AG08396 (cell line): ENCODE data around the gene TTLL12.
"Not testable (repeated sequence)": the region's sequence is repeated elsewhere in the genome, so short reads cannot be mapped to it uniquely, and the experiment has no call there.

Source experiments
- DNase-seq: peaks from one replicate; pipeline ENCODE4 v3.0.0; 2012; ENCODE audit warnings: low spot score, mixed read lengths

Gene TTLL12

GRCh38 chr22:43153899-43154298 is 33.0 kb downstream of the TTLL12 start:
- no peak for DNase-seq

- peak; percentile 75 for DNase-seq
Observed at GRCh38 chr22:43152357-43153071, 34.4 kb downstream of the TTLL12 start.

- DNase-seq, result no peak
Observed at GRCh38 chr22:43152003-43152356, 35.0 kb downstream of the TTLL12 start.

DNA sequence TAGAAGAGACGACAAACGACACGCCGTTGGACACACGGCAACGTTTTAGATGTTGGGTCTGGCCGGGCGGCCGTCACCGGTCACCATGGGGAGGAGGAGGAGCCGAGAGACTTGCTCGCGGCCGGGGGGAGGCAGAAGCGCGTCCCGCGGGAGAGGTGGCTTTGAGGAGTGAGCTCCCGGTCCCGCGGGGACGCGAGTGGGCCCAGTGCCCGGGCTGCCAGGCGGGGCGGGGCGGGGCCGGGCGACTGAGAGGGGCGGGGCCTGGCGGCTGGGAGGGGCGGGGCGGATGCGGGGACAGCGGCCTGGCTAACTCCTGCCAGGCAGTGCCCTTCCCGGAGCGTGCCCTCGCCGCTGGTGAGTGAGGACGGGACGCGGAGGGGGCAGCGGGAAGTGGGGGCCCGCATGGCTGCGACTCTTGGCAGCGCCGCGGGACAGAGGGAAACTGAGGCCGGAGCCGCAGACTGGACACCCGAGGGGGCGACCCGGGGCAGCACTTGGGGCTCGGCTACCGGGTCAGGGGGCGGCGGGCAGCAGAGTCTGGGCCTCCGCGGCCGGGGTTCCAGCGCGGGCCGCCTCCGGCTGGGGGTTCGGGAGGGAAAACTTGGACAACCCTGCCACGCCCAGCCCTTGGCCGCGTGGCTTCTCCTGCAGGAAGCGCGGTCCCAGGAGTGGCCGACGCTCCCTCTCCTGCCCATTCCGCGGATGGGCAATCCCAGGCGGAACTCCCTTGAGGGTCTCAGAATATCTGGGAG is 35.5 kb downstream of the TTLL12 start, which contains the start of gene TSPO:
Gene TSPO, plus strand, starts transcription at position 309 of the 752 bp plus-strand sequence. CDS start 7,680 bp downstream, outside the sequence.
- peak; percentile 95 for DNase-seq

DNA sequence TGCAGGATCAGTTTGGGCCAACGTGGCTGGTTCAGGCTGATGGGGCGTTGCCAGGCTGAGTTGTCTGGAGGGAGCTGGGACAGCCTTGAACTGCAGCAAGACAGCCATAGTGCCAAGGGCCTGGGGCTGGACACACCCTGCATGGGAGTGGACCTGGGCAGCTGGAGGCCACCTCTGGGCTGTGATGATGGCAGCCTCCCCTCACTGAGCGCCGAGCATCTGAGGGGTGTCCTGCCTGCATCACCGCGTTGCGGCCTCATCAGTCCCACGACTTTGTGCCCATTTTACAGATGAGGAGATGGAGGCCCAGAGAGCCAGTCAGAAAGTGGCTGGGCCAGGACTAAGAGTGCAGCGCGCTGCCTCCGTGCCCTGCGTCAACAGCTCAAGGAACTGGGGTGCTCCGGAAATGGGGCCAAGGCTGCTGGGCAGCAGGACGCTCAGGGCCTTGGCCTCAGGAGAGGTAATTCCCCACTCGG is 36.2 kb downstream of the TTLL12 start:
- DNase-seq, result no peak

DNA sequence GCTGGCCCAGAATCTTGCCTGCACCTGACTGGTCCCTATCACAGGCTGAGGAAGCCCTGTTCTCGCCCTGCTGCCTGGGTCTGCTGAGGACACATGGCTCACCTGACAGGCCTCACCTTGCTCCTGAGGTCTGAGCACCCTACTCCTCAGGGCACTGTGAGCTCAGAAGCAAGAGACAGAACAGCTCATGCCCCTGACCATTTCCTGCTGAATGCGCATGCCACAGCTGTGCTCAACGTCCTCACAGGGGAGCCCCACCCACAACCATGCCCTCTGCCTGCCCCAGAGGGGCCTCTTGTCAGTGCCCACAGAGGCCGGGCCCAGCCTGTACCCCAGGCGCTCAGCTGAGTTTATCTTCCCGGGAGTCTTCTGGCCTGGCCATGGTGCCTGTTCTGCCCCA is 38.4 kb downstream of the TTLL12 start:
- no peak for DNase-seq

DNA sequence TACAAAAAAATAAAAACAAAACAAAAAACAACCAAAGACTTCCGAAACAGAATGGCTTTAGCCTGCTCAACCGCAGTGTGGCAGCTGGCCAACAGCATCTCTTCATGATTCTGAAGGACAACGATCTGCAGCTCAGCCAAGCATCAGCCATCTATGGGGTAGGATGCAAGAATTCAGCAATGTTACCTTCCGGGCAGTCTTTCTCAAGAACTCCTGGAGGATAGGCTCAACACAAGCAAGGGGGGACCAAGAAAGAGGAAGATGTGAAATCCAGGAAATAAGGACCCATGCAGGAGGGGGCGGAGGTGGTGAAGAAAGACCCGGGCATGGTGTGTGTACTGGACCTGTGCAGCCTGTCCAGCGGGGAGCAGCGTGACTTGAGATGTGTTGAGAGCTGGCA is 39.1 kb downstream of the TTLL12 start:
- DNase-seq, result no peak

DNA sequence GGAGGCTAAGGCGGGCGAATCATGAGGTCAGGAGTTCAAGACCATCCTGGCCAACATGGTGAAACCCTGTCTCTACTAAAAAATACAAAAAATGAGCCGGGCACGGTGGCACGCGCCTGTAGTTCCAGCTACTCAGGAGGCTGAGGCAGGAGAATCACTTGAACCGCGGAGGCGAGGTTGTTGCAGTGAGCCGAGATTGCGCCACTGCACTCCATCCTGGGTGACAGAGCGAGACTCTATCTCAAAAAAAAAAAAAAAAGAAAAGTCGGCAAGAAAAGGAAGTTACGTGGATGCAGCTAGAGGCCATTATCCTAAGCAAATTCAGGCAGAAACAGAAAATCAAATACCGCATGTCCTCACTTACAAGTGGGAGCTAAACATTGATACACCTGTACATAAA is 40.6 kb downstream of the TTLL12 start:
- not testable (repeated sequence) for DNase-seq

- DNase-seq, result not testable (repeated sequence)
Observed at GRCh38 chr22:43145371-43145770, 41.6 kb downstream of the TTLL12 start.

DNA sequence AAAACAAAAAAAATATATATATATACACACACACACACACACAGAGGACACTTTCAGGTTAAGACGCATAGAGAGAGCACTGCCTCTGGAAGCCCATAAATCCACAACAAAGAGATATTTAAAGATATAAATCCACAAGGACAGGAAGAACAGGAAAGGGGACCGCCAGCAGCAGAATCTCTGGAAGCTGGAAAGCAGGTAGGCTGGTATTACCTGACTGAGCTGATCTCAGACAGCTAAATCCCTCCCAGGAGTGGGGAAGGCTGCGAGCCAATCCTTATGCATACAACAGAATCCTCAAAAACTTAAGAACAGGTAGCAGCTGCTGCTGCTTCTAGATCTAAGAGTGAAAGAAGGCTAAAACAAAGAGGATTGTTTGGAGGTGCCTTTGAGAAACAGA is 42.0 kb downstream of the TTLL12 start:
- DNase-seq, result no peak

DNA sequence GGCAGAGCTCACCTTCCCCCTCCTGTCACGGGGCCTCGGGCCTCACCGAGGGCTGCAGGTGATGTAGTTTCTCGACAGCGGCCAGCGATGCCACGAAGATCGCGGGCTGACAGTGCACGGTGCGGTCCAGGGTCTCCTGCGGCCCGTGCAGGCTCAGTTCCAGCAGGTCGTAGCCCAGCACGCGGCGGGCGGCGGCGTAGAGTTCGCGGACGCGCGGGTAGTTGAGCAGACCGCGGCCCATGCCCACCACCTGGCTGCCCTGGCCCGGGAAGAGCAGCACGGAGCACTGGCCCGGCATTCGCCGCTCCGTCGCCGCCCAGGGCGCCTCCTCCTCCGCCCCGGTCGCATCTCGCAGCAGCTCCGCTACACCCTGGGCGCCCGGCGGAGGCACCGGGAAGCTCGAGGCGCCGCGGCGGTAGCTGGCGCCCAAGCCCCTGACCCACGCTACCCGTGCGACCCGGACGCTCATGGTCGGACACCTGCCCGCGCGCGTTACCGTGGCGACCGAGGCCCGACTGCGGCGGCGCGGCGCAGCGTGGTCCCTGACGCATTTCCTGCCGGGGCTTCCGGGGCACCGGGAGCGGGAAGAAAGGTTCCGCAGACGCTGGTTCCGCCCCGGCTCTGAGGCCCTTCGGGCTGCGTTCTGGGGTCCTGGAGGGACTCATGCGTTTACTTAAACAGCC is 43.9 kb downstream of the TTLL12 start, which contains the start of gene MCAT:
Gene MCAT, minus strand, starts transcription at position 519 of the 683 bp plus-strand sequence. Its CDS starts 50 bp downstream, at position 469.
- peak; percentile 94 for DNase-seq

DNA sequence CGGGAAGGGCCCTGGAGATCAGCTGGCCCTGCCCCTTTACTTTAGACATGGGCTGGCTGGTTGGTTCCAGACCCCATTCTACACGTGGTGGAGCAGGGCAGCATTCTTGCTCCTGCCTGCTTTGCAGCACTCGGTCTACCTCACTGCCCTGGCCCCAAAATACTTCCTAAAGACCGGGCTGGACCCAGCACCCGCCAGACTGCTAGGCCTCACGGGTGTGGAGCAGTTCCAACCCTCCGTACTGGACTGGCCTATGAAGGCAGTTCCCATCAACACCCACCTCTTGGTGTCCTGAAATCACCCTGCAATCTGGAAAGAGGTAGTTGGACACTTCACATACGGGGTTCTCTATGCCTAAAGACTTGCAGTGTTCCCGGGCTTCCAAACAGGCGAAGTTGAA is 50.1 kb downstream of the TTLL12 start:
- DNase-seq, result no peak

- peak; percentile 79 for DNase-seq
Observed at GRCh38 chr22:43136255-43136654, 50.7 kb downstream of the TTLL12 start.

- no peak for DNase-seq
Observed at GRCh38 chr22:43135565-43135964, 51.4 kb downstream of the TTLL12 start.

DNA sequence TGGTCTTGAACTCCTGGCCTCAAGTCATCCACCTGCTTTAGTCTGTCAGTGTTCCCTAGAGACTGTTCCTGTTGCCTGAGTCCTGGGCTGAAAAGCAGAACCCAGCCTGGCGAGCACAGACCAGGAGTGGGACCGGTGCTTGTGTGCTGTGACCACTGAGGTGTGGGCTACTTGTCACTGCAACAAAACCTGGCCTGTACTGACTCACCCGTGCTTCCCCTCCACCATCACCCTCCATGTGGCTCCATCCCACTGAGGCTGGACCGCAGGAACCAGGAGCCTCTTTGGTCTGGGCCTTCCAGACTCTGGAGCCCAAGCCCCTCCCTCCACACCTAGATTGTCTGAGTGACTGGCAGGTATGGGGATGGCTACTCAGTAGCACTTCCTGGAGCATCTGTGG is 52.4 kb downstream of the TTLL12 start:
- DNase-seq, result no peak

- DNase-seq, result no peak
Observed at GRCh38 chr22:43133401-43133800, 53.5 kb downstream of the TTLL12 start.

- no peak for DNase-seq
Observed at GRCh38 chr22:43131773-43132501, 55.0 kb downstream of the TTLL12 start.

DNA sequence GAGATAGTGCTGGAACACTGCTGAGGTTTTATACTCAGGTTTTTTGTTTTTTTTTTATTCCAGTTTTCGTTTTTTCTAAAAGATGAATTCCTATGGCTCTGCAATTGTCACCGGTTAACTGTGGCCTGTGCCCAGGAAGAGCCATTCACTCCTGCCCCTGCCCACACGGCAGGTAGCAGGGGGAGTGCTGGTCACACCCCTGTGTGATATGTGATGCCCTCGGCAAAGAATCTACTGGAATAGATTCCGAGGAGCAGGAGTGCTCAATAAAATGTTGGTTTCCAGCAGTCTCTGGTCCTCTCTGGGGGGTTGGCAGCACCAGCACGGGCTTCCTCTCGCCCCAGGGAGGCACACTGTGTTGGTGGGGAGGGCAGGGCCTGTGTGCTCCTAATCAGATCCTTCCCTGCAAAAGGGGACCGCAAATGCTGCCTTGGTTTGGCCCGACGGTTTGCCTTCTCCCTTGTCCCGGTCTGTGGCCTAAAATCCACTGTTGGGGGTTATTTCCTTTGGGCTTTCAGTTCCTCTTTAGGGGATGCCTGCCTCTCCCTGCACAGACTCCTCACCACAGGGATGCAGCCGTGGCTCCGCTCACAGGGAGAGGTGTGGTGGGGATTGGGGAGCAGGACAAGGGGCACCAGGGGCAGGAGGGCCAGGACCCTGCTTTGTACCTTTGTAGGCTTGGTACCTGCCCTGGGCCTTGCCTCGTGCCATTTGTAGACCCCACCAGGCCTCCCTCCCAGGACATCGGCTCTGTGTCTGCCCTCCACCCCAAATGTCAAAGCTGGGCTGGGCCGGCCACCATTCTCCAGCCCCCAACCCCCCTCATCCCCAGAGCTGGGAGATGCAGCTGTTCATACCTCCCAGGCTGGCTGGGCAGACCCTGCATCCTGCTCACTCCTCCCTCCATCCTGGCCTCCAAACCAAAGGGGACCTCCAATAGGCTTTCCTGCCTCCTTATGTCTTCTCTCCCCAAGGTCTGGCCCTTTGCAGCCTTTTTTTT is 57.2 kb downstream of the TTLL12 start:
- no peak for DNase-seq

DNA sequence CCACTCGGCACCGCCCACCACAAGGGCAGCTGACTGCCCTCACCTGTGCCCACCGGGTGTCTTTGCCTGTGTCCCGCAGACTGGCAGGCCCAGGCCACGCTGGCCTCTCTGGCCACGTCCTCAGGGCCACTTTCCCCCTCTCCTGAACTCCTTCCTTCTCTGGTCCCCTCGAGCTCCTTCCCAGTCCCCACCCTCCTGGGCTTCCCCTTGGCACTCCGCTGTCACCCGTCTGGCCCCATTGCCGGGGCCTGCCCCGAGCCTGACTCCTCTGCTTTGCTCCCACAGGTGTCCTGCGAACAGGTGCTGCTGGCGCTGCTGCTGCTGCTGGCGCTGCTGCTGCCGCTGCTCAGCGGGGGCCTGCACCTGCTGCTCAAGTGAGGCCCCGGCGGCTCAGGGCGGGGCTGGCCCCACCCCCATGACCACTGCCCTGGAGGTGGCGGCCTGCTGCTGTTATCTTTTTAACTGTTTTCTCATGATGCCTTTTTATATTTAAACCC is 58.0 kb downstream of the TTLL12 start:
- DNase-seq, result no peak

GRCh38 chr22:43128116-43128515 is 58.8 kb downstream of the TTLL12 start:
- no peak for DNase-seq
